H9 (cell line): Measurements from ENCODE around the gene CLK4. TPM values are rescaled to one million over a fixed set of nuclear protein-coding genes. Genes with fewer than 3 reads are reported as not detected.
A peak's percentile ranks its signal among the peaks of the same experiment; 100 is the strongest.

Source experiments
- DNase-seq: peaks from one replicate; pipeline ENCODE4 v3.0.0-alpha.2; 2017
- H2AFZ ChIP-seq: one replicate; pipeline ENCODE4 v1.6.1; 2013; ENCODE audit warnings: mild to moderate bottlenecking, low read length, control low read depth, moderate library complexity
- H2AK5ac ChIP-seq: 2 replicates; pipeline ENCODE4 v1.6.1; 2013; ENCODE audit warnings: low read length, control low read depth, mixed read lengths; ENCODE audit not compliant: insufficient read length
- H2BK120ac ChIP-seq: one replicate; pipeline ENCODE4 v1.6.1; 2013; ENCODE audit warnings: low read depth, mild to moderate bottlenecking, low read length, control low read depth, inconsistent platforms; ENCODE audit not compliant: poor library complexity, severe bottlenecking
- H2BK12ac ChIP-seq: 2 replicates; pipeline ENCODE4 v1.6.1; 2013; ENCODE audit warnings: low read length, control low read depth, mixed read lengths, low read depth; ENCODE audit not compliant: insufficient read length
- H2BK15ac ChIP-seq: 2 replicates; pipeline ENCODE4 v1.6.1; 2013; ENCODE audit warnings: low read depth, low read length, control low read depth
- H2BK20ac ChIP-seq: one replicate; pipeline ENCODE4 v1.6.1; 2013; ENCODE audit warnings: low read depth, mild to moderate bottlenecking, low read length, control low read depth, inconsistent platforms; ENCODE audit not compliant: poor library complexity, severe bottlenecking
- H2BK5ac ChIP-seq: 2 replicates; pipeline ENCODE4 v1.6.1; 2013; ENCODE audit warnings: low read length, control low read depth, mixed read lengths; ENCODE audit not compliant: insufficient read length
- H3K14ac ChIP-seq: 2 replicates; pipeline ENCODE4 v1.6.1; 2013; ENCODE audit warnings: low read length, control low read depth; ENCODE audit not compliant: insufficient read depth
- H3K18ac ChIP-seq: 2 replicates; pipeline ENCODE4 v1.6.1; 2013; ENCODE audit warnings: low read depth, mild to moderate bottlenecking, mixed read lengths, low read length, control low read depth; ENCODE audit not compliant: insufficient read length
- H3K23ac ChIP-seq: 2 replicates; pipeline ENCODE4 v1.6.1; 2013; ENCODE audit warnings: low read length, control low read depth, mixed read lengths, low read depth; ENCODE audit not compliant: insufficient read length
- H3K23me2 ChIP-seq: 2 replicates; pipeline ENCODE4 v1.6.1; 2013; ENCODE audit warnings: low read depth, mild to moderate bottlenecking, mixed read lengths, low read length, control low read depth; ENCODE audit not compliant: insufficient read length, poor library complexity, severe bottlenecking
- H3K27ac ChIP-seq: 2 replicates; pipeline ENCODE4 v1.5.1; 2013; ENCODE audit warnings: low read length, control low read depth, mixed read lengths, low read depth; ENCODE audit not compliant: insufficient read length
- H3K27me3 ChIP-seq: 2 replicates; pipeline ENCODE4 v1.6.1; 2013; ENCODE audit warnings: low read length, control low read depth, inconsistent platforms; ENCODE audit not compliant: insufficient read depth
- H3K4ac ChIP-seq: 2 replicates; pipeline ENCODE4 v1.6.1; 2013; ENCODE audit warnings: low read depth, mild to moderate bottlenecking, control low read depth, inconsistent platforms, low read length, moderate library complexity
- H3K4me1 ChIP-seq: 2 replicates; pipeline ENCODE4 v1.6.1; 2013; ENCODE audit warnings: low read length, control low read depth, inconsistent platforms; ENCODE audit not compliant: insufficient read depth
- H3K4me2 ChIP-seq: 2 replicates; pipeline ENCODE4 v1.6.1; 2013; ENCODE audit warnings: low read length, control low read depth, mixed read lengths; ENCODE audit not compliant: insufficient read length, insufficient read depth
- H3K56ac ChIP-seq: 2 replicates; pipeline ENCODE4 v1.6.1; 2013; ENCODE audit warnings: low read depth, mild to moderate bottlenecking, mixed read lengths, low read length, control low read depth; ENCODE audit not compliant: insufficient read length
- H3K79me1 ChIP-seq: 2 replicates; pipeline ENCODE4 v1.6.1; 2013; ENCODE audit warnings: low read depth, mild to moderate bottlenecking, moderate library complexity, low read length, control low read depth, inconsistent platforms; ENCODE audit not compliant: insufficient read depth, poor library complexity, severe bottlenecking
- H3K79me2 ChIP-seq: 2 replicates; pipeline ENCODE4 v1.6.1; 2013; ENCODE audit warnings: low read length, control low read depth, inconsistent platforms; ENCODE audit not compliant: insufficient read depth
- H3K9ac ChIP-seq: 2 replicates; pipeline ENCODE4 v1.6.1; 2013; ENCODE audit warnings: low read length, control low read depth, mixed read lengths; ENCODE audit not compliant: insufficient read length; ENCODE audit errors: extremely low read depth
- H3K9me3 ChIP-seq: one replicate; pipeline ENCODE4 v1.6.1; 2013; ENCODE audit warnings: low read depth, low read length, inconsistent platforms; ENCODE audit not compliant: control insufficient read depth
- H3T11ph ChIP-seq: one replicate; pipeline ENCODE4 v1.6.1; 2013; ENCODE audit warnings: mild to moderate bottlenecking, low read length, control low read depth, inconsistent platforms
- H4K20me1 ChIP-seq: one replicate; pipeline ENCODE4 v1.6.1; 2013; ENCODE audit not compliant: control insufficient read depth, insufficient read length, insufficient read depth
- H4K5ac ChIP-seq: 2 replicates; pipeline ENCODE4 v1.6.1; 2013; ENCODE audit warnings: low read depth, mild to moderate bottlenecking, mixed read lengths, low read length, control low read depth; ENCODE audit not compliant: insufficient read length
- H4K8ac ChIP-seq: replicated peaks from 2 replicates; pipeline ENCODE4 v1.6.1; 2013; ENCODE audit warnings: low read length, control low read depth, mixed read lengths, low read depth; ENCODE audit not compliant: insufficient read length
- H4K91ac ChIP-seq: 2 replicates; pipeline ENCODE4 v1.6.1; 2013; ENCODE audit warnings: low read depth, mild to moderate bottlenecking, moderate library complexity, mixed read lengths, low read length, control low read depth; ENCODE audit not compliant: insufficient read length
- H3K27ac Mint-ChIP-seq, 3 experiments: 2 replicates in 2 of 3; 3 replicates in 1 of 3; pipeline ENCODE4 v1.8.0; 2020 to 2021; ENCODE audit warnings: mixed read lengths in 3 of 3, mild to moderate bottlenecking in 1 of 3, moderate library complexity in 1 of 3
- H3K27me3 Mint-ChIP-seq: 2 replicates; pipeline ENCODE4 v1.8.0; 2021; ENCODE audit warnings: low read depth, mild to moderate bottlenecking, moderate library complexity, mixed read lengths
- H3K36me3 Mint-ChIP-seq, 3 experiments: 2 replicates in 2 of 3; 3 replicates in 1 of 3; pipeline ENCODE4 v1.8.0; 2020 to 2021; ENCODE audit warnings: low read depth in 3 of 3, mixed read lengths in 3 of 3; ENCODE audit not compliant: insufficient read depth in 1 of 3
- H3K4me1 Mint-ChIP-seq, 2 experiments: 2 replicates each; pipeline ENCODE4 v1.8.0; 2020; ENCODE audit warnings: mixed read lengths in 2 of 2
- H3K4me3 Mint-ChIP-seq, 2 experiments: 2 replicates in 1 of 2; 3 replicates in 1 of 2; pipeline ENCODE4 v1.8.0; 2020 to 2021; ENCODE audit warnings: mild to moderate bottlenecking in 2 of 2, mixed read lengths in 2 of 2, moderate library complexity in 1 of 2
- H3K9me3 Mint-ChIP-seq, 2 experiments: 2 replicates in 1 of 2; 3 replicates in 1 of 2; pipeline ENCODE4 v1.8.0; 2020; ENCODE audit warnings: mild to moderate bottlenecking in 2 of 2, mixed read lengths in 2 of 2, moderate library complexity in 1 of 2
- WGBS: extraction: QIAGEN DNeasy Blood & Tissue Kit; methylation state at CpG from one replicate; pipeline ENCODE4 v1.1.7; 2013; ENCODE audit warnings: missing lambda C conversion rate, low lambda C conversion rate, mixed read lengths; ENCODE audit not compliant: insufficient read length; ENCODE audit errors: extremely low coverage; 5-methylcytosine and 5-hydroxymethylcytosine counted together
- total RNA-seq: library from RNA; stranded (reverse); gene quantifications from 2 replicates; pipeline ENCODE4 v1.2.1, GENCODE V29; 2021
- TF ChIP-seq, protein P1 (sequence below): fragments of 200-600 bp; sonication (generic); conservative IDR thresholded peaks from 3 replicates; pipeline ENCODE4 v1.8.0; 2021; ENCODE audit warnings: antibody characterized with exemption, mild to moderate bottlenecking

The CLK4 gene
- total RNA-seq, 1 experiment from 2014 or later: 12.5 TPM

DNA sequence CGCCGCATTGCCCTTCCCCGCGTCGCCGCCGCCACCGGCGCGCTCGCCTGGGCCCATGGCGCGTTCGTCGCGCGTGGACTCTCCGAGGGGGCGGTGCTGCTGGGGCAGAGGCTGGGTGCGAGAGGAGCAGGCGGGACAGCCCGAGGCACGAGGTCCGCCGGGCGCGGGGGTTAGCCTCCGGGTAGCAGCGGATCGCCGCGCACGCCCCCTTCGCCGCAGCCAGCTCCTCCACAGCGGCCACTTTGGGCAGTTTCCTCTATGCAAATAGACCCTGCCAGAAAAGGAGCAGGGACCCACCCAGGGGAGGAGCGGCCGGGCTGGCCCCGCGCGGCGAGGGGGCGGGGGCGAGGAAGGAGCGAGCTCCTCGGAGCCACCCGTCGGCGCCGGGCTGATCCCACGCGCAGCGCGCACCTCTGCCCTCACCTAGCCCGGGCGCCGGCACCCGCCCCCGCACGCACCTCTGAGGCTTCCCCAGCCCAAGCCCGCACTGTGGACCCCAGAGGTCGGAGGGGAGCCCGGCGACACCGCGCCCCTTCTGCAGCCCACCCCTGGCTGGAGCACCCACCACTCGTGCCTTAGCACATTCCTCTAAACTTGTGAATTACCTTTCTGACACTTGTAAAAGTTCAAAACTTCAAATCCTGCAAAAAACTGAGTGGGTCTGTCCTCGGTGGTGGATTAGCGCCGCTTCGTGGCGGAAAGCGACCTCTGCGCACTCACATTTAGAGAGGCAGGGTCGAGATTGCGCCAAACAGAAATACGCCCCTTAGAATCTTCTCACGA lies 36.5 kb downstream of the CLK4 start, which contains the start of gene COL23A1:
Gene COL23A1 (minus strand): TSS at position 253 of the 783 bp plus-strand sequence.
- H3K9me3 Mint-ChIP-seq: peaks cover 13 to 15% of the 10 kb centered on the region in 2 experiments
- Histone ChIP-seq H3K9ac (no peak within 1 kb of the TSS), H3K79me2 (no peaks in the 10 kb centered on the region), H3K14ac (0 out of 2 replicates have a peak within 1 kb of the TSS, but pooled peaks have one; percentile 30), H3K4ac (no peak within 1 kb of the TSS), H2BK120ac (no peak within 1 kb of the TSS), H2BK5ac (no peak within 1 kb of the TSS), H2BK20ac (no peak within 1 kb of the TSS), H3K9me3 (no peaks in the 10 kb centered on the region), H2AFZ (no peak within 1 kb of the TSS), H3K4me1 (peaks cover 2% of the 10 kb centered on the region; the same call in 1 of the 2 replicates), H4K5ac (no peak within 1 kb of the TSS), H4K20me1 (no peaks in the 10 kb centered on the region), H3K4me2 (peak within 1 kb of the TSS; percentile 20), H3K27ac (no peak within 1 kb of the TSS), H2BK12ac (no peak within 1 kb of the TSS), H4K8ac (no peak within 1 kb of the TSS), H3K23me2 (peaks cover 13% of the 10 kb centered on the region), H4K91ac (no peak within 1 kb of the TSS), H3K27me3 (peaks cover 6% of the 10 kb centered on the region; the same call in 1 of the 2 replicates), H2BK15ac (no peak within 1 kb of the TSS), H3K56ac (no peak within 1 kb of the TSS), H2AK5ac (no peak within 1 kb of the TSS), H3K79me1 (no peaks in the 10 kb centered on the region), H3K23ac (no peak within 1 kb of the TSS), H3T11ph (no peak within 1 kb of the TSS), H3K18ac (no peak within 1 kb of the TSS)
- H3K4me1 Mint-ChIP-seq: peaks cover 27 to 30% of the 10 kb centered on the region in 2 experiments
- no CpG with 5 or more reads among the region's 78 CpGs for WGBS
- DNase-seq: peak; percentile 77
- peaks cover 11 to 17% (median 12%) of the 10 kb centered on the region in 3 experiments for H3K36me3 Mint-ChIP-seq
- no peak within 1 kb of the TSS for H3K27ac Mint-ChIP-seq
- TF ChIP-seq, protein P1, sequence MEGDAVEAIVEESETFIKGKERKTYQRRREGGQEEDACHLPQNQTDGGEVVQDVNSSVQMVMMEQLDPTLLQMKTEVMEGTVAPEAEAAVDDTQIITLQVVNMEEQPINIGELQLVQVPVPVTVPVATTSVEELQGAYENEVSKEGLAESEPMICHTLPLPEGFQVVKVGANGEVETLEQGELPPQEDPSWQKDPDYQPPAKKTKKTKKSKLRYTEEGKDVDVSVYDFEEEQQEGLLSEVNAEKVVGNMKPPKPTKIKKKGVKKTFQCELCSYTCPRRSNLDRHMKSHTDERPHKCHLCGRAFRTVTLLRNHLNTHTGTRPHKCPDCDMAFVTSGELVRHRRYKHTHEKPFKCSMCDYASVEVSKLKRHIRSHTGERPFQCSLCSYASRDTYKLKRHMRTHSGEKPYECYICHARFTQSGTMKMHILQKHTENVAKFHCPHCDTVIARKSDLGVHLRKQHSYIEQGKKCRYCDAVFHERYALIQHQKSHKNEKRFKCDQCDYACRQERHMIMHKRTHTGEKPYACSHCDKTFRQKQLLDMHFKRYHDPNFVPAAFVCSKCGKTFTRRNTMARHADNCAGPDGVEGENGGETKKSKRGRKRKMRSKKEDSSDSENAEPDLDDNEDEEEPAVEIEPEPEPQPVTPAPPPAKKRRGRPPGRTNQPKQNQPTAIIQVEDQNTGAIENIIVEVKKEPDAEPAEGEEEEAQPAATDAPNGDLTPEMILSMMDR: peak; percentile 94
- peaks cover 57% of the 10 kb centered on the region for H3K27me3 Mint-ChIP-seq
- H3K4me3 Mint-ChIP-seq: peak within 1 kb of the TSS; percentile 65 to 88
